MG63 (cell line): Measurements from ENCODE around the gene MFSD11. TPM values are rescaled to one million over a fixed set of nuclear protein-coding genes. Genes with fewer than 3 reads are reported as not detected.

Experiments used
- DNase-seq: peaks from one replicate; pipeline ENCODE4 v3.0.0-alpha.2; 2020
- H3K27me3 ChIP-seq: fragments of 250-450 bp; sonication (Bioruptor Pico); 2 replicates; pipeline ENCODE4 v1.5.1; 2020; ENCODE audit warnings: mild to moderate bottlenecking, moderate library complexity
- H3K36me3 ChIP-seq: fragments of 250-450 bp; sonication (Bioruptor Pico); 2 replicates; pipeline ENCODE4 v1.5.1; 2020; ENCODE audit warnings: mild to moderate bottlenecking, moderate library complexity
- H3K4me3 ChIP-seq: fragments of 250-450 bp; sonication (Bioruptor Pico); 2 replicates; pipeline ENCODE4 v1.5.1; 2020; ENCODE audit warnings: mild to moderate bottlenecking, moderate library complexity
- H3K9me3 ChIP-seq: fragments of 250-450 bp; sonication (Bioruptor Pico); 2 replicates; pipeline ENCODE4 v1.5.1; 2020; ENCODE audit warnings: mild to moderate bottlenecking, moderate library complexity
- total RNA-seq: library from RNA; depleted of rRNA; stranded (reverse); fragments of >200 nt; shearing (Covaris generic); gene quantifications from 2 replicates; pipeline ENCODE4 v1.2.3, GENCODE V29; 2014; ENCODE audit warnings: low replicate concordance; rRNA removed

Gene MFSD11
- total RNA-seq, 1 experiment from 2014 or later = 23.8 TPM

DNA sequence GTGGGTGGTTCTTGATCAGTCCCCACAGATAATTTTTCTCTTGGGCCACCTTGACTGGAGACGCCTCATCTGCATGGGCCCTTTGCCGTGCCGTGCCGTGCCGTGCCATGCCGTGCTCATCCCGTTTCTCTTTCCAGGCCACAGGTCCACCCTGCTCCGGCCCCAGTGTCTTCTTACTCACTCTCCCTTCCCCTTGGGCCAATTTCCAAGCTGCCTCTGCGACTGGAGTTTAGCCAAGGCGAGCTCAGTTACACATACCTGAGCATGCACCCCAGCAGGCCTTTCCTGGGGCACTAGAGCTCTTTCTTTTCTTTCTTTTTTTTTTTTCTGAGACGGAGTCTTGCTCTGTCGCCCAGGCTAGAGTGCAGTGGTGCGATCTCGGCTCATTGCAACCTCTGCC is 89.8 kb downstream of the MFSD11 start:
- no peak overlapping the region for H3K4me3 ChIP-seq
- no peaks in the 10 kb centered on the region for H3K27me3 ChIP-seq
- no peak for DNase-seq
- no peaks in the 10 kb centered on the region for H3K9me3 ChIP-seq
- H3K36me3 ChIP-seq = no peaks in the 10 kb centered on the region

Other genes starting within 250 kb of the MFSD11 start
- 5.9 and 20.9 TPM in 2 replicates for gene RHBDF2, start 236.7 kb upstream of the MFSD11 start, total RNA-seq
- 7.6 and 14.0 TPM in 2 replicates for gene CYGB, start 200.4 kb upstream of the MFSD11 start, total RNA-seq
- 1.2 TPM in 1 of 2 replicates, not detected in the other for gene PRCD, start 198.1 kb upstream of the MFSD11 start, total RNA-seq
- 0.15 and 0.30 TPM in 2 replicates for gene ST6GALNAC2, start 152.3 kb upstream of the MFSD11 start, total RNA-seq
- gene ST6GALNAC1, start 94.4 kb upstream of the MFSD11 start, total RNA-seq = not detected in 2 replicates
- gene MXRA7, start 27.2 kb upstream of the MFSD11 start, total RNA-seq = 53.8 and 65.4 TPM in 2 replicates
- gene JMJD6, start 11.5 kb upstream of the MFSD11 start, total RNA-seq = 28.2 and 55.1 TPM in 2 replicates
- gene METTL23, start 11.3 kb upstream of the MFSD11 start, total RNA-seq = 44.4 and 44.9 TPM in 2 replicates
- gene SRSF2, start 788 bp upstream of the MFSD11 start, total RNA-seq = 292 and 619 TPM in 2 replicates
- gene MGAT5B, start 130.3 kb downstream of the MFSD11 start, total RNA-seq = 2.4 and 3.3 TPM in 2 replicates